Right forelimb (tissue), 1 donor: ENCODE results near the gene HDAC6.

ENCODE experiments used
- DNase-seq: peaks from one replicate; pipeline ENCODE4 v3.0.0-alpha.2; 2018

HDAC6 gene

GRCh38 chrX:48801280-48802088, at the start of gene HDAC6:
Gene HDAC6, plus strand, starts transcription at chrX:48802067. Its CDS starts 626 bp downstream, at chrX:48802693.
- peak; percentile 94 for DNase-seq

- DNase-seq = no peak
Measured at GRCh38 chrX:48752498-48752897, 49.4 kb upstream of the HDAC6 start.

- no peak for DNase-seq
Measured at GRCh38 chrX:48753708-48754228, 48.1 kb upstream of the HDAC6 start.

GRCh38 chrX:48754238-48754637, 47.6 kb upstream of the HDAC6 start:
- no peak for DNase-seq

- DNase-seq = no peak
Measured at GRCh38 chrX:48761674-48762471, 40.0 kb upstream of the HDAC6 start, which contains the start of gene GLOD5. Gene GLOD5, plus strand, starts transcription at chrX:48761747. Its CDS starts 44 bp downstream, at chrX:48761791.

GRCh38 chrX:48769230-48769629, 32.6 kb upstream of the HDAC6 start:
- DNase-seq = no peak

GRCh38 chrX:48770296-48770695, 31.6 kb upstream of the HDAC6 start:
- DNase-seq = no peak

- DNase-seq = no peak
Measured at GRCh38 chrX:48772602-48773001, 29.3 kb upstream of the HDAC6 start.

GRCh38 chrX:48776818-48777439, 24.9 kb upstream of the HDAC6 start:
- DNase-seq = no peak

- no peak for DNase-seq
Measured at GRCh38 chrX:48779399-48779798, 22.5 kb upstream of the HDAC6 start.

GRCh38 chrX:48781705-48782104, 20.2 kb upstream of the HDAC6 start:
- DNase-seq = no peak

- DNase-seq = no peak
Measured at GRCh38 chrX:48782216-48782615, 19.7 kb upstream of the HDAC6 start.

GRCh38 chrX:48782795-48783194, 19.1 kb upstream of the HDAC6 start:
- DNase-seq = no peak

GRCh38 chrX:48784726-48785125, 17.1 kb upstream of the HDAC6 start:
- DNase-seq = no peak

GRCh38 chrX:48785186-48785539, 16.7 kb upstream of the HDAC6 start:
- no peak for DNase-seq

- no peak for DNase-seq
Measured at GRCh38 chrX:48785540-48786214, 16.2 kb upstream of the HDAC6 start.

GRCh38 chrX:48786341-48786800, 15.5 kb upstream of the HDAC6 start, which contains the start of gene GATA1:
Gene GATA1, plus strand, starts transcription at chrX:48786590. Its CDS starts 4,520 bp downstream, at chrX:48791110.
- no peak for DNase-seq

GRCh38 chrX:48786825-48787504, 14.9 kb upstream of the HDAC6 start:
- no peak for DNase-seq

- DNase-seq = no peak
Measured at GRCh38 chrX:48787505-48788443, 14.1 kb upstream of the HDAC6 start.

- DNase-seq = no peak
Measured at GRCh38 chrX:48789366-48790220, 12.3 kb upstream of the HDAC6 start.
